RWPE1 (cell line): Measurements from ENCODE around the gene ATAD3C.
"Not testable (repeated sequence)": the region's sequence is repeated elsewhere in the genome, so short reads cannot be mapped to it uniquely, and the experiment has no call there.

Experiments
- CTCF ChIA-PET: fragments of 350-600 bp; sonication (Branson Sonifier 250); formaldehyde crosslinking; extraction: SDS; loops from one replicate; lab custom pipeline; 2021; lab: Yijun Ruan, JAX
- POLR2A ChIA-PET: fragments of 400-600 bp; formaldehyde crosslinking; extraction: SDS; loops from one replicate; lab custom pipeline; 2020; ENCODE audit warnings: antibody characterized with exemption; ENCODE audit not compliant: low non-redundant PET; lab: Yijun Ruan, JAX
- DNase-seq: peaks from one replicate; pipeline ENCODE4 v3.0.0; 2012; ENCODE audit warnings: low spot score
- H3K27ac ChIP-seq: fragments of 450-650 bp; 2 replicates; pipeline ENCODE4 v1.5.1; 2017
- TF ChIP-seq, protein P1 (sequence below): fragments of 450-650 bp; conservative IDR thresholded peaks from 2 replicates; pipeline ENCODE4 v1.5.1; 2017; ENCODE audit warnings: low read depth, mild to moderate bottlenecking

Gene ATAD3C

DNA sequence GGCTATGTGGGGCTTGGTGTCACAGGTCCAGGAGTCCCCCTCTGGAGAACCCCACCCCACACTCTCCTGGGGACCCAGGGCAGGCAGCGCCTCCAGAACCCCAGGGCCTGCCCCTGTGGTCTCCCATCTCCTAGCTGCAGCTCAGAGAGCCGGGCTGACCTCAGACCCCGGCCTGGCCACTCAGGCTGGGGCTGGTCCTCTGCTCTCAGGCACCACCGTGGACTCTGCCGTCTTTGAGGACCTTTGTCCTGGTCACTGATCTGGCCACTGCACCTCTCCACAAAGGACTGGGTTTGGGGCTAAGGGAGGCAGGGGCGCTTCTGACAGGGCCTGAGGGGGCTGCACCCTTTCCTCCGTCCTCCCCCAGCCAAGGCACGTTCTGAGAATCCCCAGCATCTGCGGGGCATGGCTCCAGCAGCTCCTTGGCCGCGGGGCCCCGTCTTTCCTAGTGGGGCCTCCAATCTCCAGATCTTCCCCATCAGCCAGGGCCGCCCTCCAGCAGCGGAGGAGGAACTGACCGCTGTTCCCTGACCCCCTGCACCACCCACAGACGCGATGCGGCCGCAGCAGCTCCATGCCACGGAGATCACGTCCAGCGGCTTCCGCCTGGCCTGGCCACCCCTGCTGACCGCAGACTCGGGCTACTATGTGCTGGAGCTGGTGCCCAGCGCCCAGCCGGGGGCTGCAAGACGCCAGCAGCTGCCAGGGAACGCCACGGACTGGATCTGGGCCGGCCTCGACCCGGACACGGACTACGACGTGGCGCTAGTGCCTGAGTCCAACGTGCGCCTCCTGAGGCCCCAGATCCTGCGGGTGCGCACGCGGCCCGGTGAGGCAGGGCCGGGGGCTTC lies 10.7 kb upstream of the ATAD3C start:
- ChIA-PET CTCF (no interaction called here), POLR2A (interaction anchor here (1.1 kb wide), 2 partner anchors 31 to 39 kb away, joined by 3 read pairs; no protein-coding TSS in a partner anchor)
- H3K27ac ChIP-seq, result no peak overlapping the region
- TF ChIP-seq, protein P1, sequence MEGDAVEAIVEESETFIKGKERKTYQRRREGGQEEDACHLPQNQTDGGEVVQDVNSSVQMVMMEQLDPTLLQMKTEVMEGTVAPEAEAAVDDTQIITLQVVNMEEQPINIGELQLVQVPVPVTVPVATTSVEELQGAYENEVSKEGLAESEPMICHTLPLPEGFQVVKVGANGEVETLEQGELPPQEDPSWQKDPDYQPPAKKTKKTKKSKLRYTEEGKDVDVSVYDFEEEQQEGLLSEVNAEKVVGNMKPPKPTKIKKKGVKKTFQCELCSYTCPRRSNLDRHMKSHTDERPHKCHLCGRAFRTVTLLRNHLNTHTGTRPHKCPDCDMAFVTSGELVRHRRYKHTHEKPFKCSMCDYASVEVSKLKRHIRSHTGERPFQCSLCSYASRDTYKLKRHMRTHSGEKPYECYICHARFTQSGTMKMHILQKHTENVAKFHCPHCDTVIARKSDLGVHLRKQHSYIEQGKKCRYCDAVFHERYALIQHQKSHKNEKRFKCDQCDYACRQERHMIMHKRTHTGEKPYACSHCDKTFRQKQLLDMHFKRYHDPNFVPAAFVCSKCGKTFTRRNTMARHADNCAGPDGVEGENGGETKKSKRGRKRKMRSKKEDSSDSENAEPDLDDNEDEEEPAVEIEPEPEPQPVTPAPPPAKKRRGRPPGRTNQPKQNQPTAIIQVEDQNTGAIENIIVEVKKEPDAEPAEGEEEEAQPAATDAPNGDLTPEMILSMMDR, result no peak
- DNase-seq, result no peak

DNA sequence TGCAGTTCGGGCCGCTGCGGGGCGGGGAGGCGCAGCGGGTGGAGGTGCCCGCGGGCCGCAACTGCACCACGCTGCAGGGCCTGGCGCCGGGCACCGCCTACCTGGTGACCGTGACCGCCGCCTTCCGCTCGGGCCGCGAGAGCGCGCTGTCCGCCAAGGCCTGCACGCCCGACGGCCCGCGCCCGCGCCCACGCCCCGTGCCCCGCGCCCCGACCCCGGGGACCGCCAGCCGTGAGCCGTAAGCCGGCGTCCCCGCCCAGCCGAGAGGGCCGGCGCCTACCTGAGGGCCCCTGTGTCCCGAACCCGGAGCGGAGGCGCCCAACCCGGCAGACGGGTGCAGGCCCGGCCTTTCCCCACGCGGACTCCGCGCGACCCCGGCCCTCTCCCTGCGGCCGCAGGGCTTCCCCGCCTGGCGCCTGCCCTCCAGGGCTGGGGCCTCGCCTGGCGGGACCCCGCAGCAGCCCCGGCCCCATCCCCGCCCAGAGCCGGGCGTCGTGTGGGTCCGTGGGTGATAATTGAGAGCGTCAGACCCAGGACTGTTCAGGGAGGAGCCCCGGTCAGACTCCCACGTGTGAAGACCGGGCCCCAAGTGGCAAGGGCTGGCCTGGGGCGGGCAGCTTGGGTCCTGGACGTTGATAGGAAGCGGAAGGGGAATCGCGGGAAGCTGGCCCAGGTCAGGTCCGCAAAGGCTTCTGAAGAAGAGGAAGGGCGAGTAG lies 9.8 kb upstream of the ATAD3C start:
- DNase-seq, result no peak
- TF ChIP-seq, protein P1, result no peak
- ChIA-PET CTCF (interaction anchor here (1.0 to 1.8 kb wide), 2 partner anchors 31 to 40 kb away, joined by 6 to 9 read pairs; partner anchors contain the start of gene CCNL2), POLR2A (interaction anchor here (0.6 kb wide), 1 partner anchor 37 kb away, joined by 3 read pairs; no protein-coding TSS in a partner anchor)
- H3K27ac ChIP-seq, result no peak overlapping the region

DNA sequence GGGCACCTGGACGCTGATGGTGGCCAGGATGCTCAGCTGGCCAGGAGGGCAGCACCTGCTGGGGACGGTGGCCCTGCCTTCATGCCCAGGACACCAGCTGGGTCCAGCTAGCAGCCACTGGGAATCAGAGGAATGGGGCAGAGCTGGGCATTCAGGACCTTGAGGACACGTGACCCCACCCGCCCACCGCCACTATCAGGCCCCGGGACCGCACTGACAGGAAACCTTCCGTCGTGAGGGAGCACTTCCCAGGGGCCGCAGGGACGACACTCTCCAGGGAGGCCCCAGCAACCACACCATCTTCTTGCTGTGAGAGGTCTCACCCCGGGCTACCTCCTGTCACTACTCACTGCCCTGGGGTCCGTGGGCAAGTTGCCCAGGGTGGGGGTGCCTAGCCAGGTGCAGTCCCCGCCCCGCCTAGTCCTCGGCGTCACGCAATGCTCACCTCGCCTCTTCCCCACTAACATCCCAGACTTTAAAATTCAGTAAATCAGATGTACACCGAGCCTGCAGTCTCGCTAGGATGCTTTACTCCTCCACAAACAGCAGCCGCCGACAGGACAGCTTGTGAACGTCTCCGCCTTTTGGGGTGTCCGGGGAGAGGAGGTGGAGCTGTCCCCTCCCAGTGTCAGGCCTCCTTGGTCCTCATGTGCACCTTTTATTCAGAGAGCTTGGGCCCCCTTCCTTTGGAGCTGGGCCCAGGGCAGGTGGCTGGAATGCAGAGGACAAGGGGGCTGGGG lies 9.1 kb upstream of the ATAD3C start:
- CTCF ChIA-PET, result interaction anchor here (0.6 to 2.0 kb wide), 9 partner anchors 10 to 41 kb away, joined by 3 to 15 read pairs (median 3); partner anchors contain the start of genes CCNL2 and MRPL20
- POLR2A ChIA-PET, result interaction anchor here (0.6 kb wide), 1 partner anchor 38 kb away, joined by 3 read pairs; no protein-coding TSS in a partner anchor
- TF ChIP-seq, protein P1, result no peak
- no peak overlapping the region for H3K27ac ChIP-seq
- DNase-seq, result no peak

DNA sequence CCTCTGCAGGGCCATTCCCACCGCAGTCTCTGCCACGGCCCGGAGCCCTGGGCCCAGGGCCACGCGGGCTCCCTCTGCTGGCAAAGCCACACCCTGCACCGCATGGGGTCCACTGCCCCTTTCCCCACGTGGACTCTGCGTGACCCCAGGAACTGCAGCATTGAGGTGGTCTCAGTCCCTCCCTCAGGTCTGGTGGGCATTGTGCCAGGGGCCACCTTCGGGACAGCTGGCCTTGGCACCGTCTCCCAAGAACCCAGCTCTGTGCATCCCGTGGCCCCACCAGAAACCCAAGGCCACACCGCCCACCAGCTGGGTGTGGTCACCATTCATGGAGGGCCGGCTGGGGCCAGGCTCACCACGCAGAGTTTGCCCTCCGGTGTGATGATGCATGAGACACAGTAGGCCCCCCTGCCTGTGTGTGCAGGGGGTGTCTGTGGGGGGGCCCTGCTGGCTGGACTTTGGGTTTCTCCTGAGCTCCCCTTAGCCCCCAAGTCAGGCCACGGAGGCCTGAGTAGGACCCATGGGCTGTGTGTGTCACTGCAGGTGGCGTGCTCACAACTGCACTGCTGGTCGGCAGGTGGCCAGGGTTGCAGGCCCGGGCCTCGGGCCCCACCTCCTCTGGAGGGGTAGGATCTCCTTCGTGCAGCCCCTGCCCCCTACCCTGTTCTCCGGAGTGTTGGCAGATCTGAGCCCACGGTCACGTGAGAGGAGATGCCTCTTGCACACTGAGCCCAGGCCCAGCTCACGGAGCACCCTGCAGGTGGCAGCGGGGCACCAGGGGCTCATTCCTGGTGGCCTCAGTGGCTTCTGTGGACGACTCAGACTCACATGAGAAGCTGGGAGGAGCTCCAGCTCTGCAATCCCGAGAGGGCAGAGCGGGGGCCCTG lies 8.2 kb upstream of the ATAD3C start:
- ChIA-PET POLR2A (interaction anchor here (0.6 kb wide), 1 partner anchor 66 kb away, joined by 4 read pairs; the partner anchor contains the start of gene AURKAIP1), CTCF (interaction anchor here (0.6 to 2.0 kb wide), 13 partner anchors 10 to 42 kb away, joined by 3 to 15 read pairs (median 3); partner anchors contain the start of genes ANKRD65, CCNL2 and MRPL20)
- H3K27ac ChIP-seq, result no peak overlapping the region

DNA sequence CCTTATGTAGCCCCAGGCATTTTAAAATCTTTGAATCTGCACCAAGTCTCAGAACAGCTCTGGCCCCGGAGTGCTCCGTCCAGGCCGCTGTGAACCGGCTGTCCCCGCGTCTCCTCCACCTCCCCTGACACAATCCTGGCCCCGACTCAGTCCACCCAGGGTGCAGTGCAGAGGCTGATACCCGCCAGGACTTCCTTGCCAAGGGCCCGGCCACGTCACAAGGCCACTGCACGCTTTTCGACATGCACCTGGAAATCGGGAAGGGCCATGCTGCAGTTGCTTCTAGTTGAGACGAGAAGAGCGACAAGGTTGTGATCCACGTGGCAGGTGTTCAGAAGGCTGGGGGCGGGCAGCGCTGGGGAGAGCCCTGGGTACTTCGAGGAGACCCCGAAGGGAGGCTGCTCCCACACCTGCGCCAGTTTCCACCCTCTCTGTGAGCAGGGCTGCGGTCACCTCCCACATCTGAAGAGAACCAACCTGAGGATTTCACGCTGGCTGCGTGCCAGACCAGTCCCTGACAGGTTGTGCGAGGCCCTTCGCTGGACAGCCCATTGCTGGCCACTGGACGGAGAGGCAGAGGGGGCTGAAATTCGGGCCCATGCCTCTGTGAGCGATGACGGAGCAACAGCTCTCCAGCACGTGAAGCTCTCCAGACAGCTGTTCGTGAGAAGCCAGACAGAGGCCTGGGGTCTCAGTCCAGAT lies 7.3 kb upstream of the ATAD3C start:
- POLR2A ChIA-PET, result no interaction called here
- DNase-seq, result no peak
- CTCF ChIA-PET, result interaction anchor here (0.6 to 2.0 kb wide), 7 partner anchors 9 to 97 kb away, joined by 3 to 15 read pairs (median 5); partner anchors contain the start of gene MRPL20
- no peak overlapping the region for H3K27ac ChIP-seq
- TF ChIP-seq, protein P1, result no peak

More for the DNA sequence above, 8.2 kb upstream of the ATAD3C start:
- peak; percentile 67 for DNase-seq
- TF ChIP-seq, protein P1, result peak; percentile 94

DNA sequence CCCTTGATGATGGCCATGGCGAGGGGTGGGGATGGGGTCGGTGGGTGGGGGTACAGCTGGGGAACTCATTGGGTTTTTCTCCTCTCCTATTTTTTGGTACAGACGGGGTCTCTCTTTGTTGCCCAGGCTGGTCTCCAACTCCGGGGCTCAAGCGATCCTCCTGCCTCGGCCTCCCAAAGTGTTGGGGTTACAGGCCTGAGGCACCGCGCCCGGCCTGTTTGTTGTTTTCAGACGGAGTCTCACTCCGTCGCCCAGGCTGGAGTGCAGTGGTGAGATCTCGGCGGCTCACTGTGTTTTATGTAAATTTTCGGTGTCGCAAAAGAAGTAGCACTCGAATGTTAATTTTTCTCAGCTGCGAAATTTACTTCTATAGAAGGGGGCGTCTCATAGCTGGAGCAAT lies 2.9 kb upstream of the ATAD3C start:
- DNase-seq, H3K27ac ChIP-seq, POLR2A ChIA-PET: not testable (repeated sequence)
- CTCF ChIA-PET, result interaction anchor here (0.6 kb wide), 1 partner anchor 46 kb away, joined by 4 read pairs; no protein-coding TSS in a partner anchor

DNA sequence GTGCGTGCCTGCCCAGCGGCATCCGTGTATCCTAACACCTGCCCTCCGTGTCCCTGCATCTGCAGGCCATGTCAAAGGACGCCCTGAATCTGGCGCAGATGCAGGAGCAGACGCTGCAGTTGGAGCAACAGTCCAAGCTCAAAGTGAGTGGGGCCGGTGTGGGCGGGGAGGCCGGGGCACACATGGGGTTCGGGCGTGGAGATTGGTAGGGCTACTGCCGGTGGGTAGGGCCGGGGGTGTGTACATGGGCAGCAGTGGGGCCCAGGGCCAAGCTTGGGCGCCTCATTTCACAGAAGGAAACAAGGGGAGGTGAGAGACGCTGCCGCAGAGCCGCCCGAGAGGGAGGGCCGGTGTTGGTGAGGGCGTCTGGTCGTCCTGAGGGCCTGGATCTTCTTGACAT lies 1.1 kb downstream of the ATAD3C start:
- POLR2A ChIA-PET, DNase-seq, H3K27ac ChIP-seq: not testable (repeated sequence)
- CTCF ChIA-PET, result interaction anchor here (1.4 kb wide), 1 partner anchor 9 kb away, joined by 4 read pairs; no protein-coding TSS in a partner anchor
